ENCODE measurements around the gene POLR2L.
A peak's percentile ranks its signal among the peaks of the same experiment; 100 is the strongest.

Gene POLR2L

DNA sequence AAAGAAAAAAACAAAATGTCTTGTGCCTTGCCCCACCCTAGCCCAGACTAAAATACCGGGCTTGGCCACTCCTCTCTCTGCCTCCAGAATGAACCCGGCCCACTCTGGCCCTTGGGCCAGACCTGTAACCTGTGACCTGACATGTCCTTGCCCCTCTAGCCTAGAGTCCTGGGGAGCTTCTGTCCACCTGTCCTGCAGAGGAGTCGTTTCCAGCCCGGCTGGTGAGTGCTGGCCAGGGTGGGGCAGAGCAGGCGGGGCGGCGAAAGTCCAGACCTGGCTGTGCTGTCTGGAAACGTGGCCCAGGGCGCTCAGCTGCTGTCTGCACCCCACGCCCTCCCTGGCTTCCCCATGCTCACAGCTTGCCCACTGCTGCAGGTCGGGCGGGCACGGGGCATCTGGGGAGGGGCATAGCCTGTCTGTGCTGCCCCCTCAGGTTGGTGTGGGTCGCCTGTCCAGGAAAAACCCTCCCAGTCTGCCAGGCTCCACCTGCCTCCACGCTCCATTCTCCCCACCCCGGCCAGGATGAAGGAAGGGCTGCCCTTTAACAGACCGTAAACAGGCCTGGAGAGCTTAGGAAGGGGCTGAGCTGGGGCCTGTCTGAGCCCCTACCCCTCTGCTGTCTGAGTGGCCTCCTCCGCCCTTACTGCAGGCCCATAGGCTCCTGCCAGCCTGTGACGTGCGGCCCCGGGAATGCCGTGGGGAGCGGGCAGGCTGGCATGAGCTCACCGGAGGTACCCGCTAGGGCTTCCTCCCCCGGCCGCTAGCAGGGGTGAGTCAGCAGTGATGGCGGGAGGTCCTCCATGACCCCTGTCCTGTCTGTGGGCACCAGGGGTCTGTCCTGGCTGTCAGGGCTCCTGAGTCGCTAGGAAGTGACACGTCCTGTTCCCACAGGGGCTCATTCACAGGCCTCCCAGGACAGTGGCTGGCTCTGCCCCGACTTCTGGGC lies 7.7 kb downstream of the POLR2L start:
- Histone ChIP-seq H3K27ac (ENCODE audit: low read depth, low read length) (no peak overlapping the region), H3K4me3 (ENCODE audit: low read length) (no peak overlapping the region), H3K4me1 (ENCODE audit: control insufficient read depth, low read length) (peaks cover 27% of the 10 kb centered on the region), H3K27me3 (ENCODE audit: control insufficient read depth, low read length) (peaks cover 52% of the 10 kb centered on the region), H3K4me2 (ENCODE audit: low read length) (no peak overlapping the region), H3K9me2 (replicated peaks; ENCODE audit: control insufficient read depth, low read length) (no peaks in the 10 kb centered on the region), H4K20me1 (ENCODE audit: control insufficient read depth, insufficient read depth, low read depth, low read length) (no peaks in the 10 kb centered on the region), H3K9me3 (ENCODE audit: control insufficient read depth, insufficient read depth, low read length) (no peaks in the 10 kb centered on the region), H3F3A (ENCODE audit: control insufficient read depth, insufficient read depth) (no peaks in the 10 kb centered on the region; the same call in 1 of the 2 replicates), H3K36me3 (ENCODE audit: control insufficient read depth, low read length) (peaks cover 21% of the 10 kb centered on the region), H3K79me2 (ENCODE audit: control insufficient read depth, low read length) (no peaks in the 10 kb centered on the region)
- TF ChIP-seq, protein P1, sequence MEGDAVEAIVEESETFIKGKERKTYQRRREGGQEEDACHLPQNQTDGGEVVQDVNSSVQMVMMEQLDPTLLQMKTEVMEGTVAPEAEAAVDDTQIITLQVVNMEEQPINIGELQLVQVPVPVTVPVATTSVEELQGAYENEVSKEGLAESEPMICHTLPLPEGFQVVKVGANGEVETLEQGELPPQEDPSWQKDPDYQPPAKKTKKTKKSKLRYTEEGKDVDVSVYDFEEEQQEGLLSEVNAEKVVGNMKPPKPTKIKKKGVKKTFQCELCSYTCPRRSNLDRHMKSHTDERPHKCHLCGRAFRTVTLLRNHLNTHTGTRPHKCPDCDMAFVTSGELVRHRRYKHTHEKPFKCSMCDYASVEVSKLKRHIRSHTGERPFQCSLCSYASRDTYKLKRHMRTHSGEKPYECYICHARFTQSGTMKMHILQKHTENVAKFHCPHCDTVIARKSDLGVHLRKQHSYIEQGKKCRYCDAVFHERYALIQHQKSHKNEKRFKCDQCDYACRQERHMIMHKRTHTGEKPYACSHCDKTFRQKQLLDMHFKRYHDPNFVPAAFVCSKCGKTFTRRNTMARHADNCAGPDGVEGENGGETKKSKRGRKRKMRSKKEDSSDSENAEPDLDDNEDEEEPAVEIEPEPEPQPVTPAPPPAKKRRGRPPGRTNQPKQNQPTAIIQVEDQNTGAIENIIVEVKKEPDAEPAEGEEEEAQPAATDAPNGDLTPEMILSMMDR (IDR thresholded peaks at IDR 0.05; ENCODE audit: low read depth, low read length, poor library complexity, severe bottlenecking) = no peak
- no peak for TF ChIP-seq EZH2phosphoT487 (IDR thresholded peaks at IDR 0.05; ENCODE audit: borderline replicate concordance, low read length)

GRCh38 chr11:833849-834311 lies 8.4 kb downstream of the POLR2L start:
- no peak for TF ChIP-seq EZH2phosphoT487 (IDR thresholded peaks at IDR 0.05; ENCODE audit: borderline replicate concordance, low read length)
- TF ChIP-seq, protein P1 (IDR thresholded peaks at IDR 0.05; ENCODE audit: low read depth, low read length, poor library complexity, severe bottlenecking) = no peak
- peaks cover 59% of the 10 kb centered on the region for H3K27me3 ChIP-seq (ENCODE audit: control insufficient read depth, low read length)
- H4K20me1 ChIP-seq (ENCODE audit: control insufficient read depth, insufficient read depth, low read depth, low read length) = no peaks in the 10 kb centered on the region
- H3K4me2 ChIP-seq (ENCODE audit: low read length) = no peak overlapping the region
- H3K79me2 ChIP-seq (ENCODE audit: control insufficient read depth, low read length) = no peaks in the 10 kb centered on the region
- H3K27ac ChIP-seq (ENCODE audit: low read depth, low read length) = no peak overlapping the region
- H3K9me3 ChIP-seq (ENCODE audit: control insufficient read depth, insufficient read depth, low read length) = no peaks in the 10 kb centered on the region
- no peak overlapping the region for H3K4me3 ChIP-seq (ENCODE audit: low read length)
- peaks cover 13% of the 10 kb centered on the region for H3K36me3 ChIP-seq (ENCODE audit: control insufficient read depth, low read length)
- H3F3A ChIP-seq (ENCODE audit: control insufficient read depth, insufficient read depth) = no peaks in the 10 kb centered on the region; the same call in 1 of the 2 replicates
- no peaks in the 10 kb centered on the region for H3K9me2 ChIP-seq (replicated peaks; ENCODE audit: control insufficient read depth, low read length)
- peaks cover 34% of the 10 kb centered on the region for H3K4me1 ChIP-seq (ENCODE audit: control insufficient read depth, low read length)

GRCh38 chr11:833114-833791 lies 9.1 kb downstream of the POLR2L start:
- Histone ChIP-seq H3K4me3 (ENCODE audit: low read length) (peak overlapping the region; percentile 44), H3K27me3 (ENCODE audit: control insufficient read depth, low read length) (peaks cover 66% of the 10 kb centered on the region), H4K20me1 (ENCODE audit: control insufficient read depth, insufficient read depth, low read depth, low read length) (no peaks in the 10 kb centered on the region), H3K4me2 (ENCODE audit: low read length) (peak overlapping the region; percentile 46), H3K9me3 (ENCODE audit: control insufficient read depth, insufficient read depth, low read length) (no peaks in the 10 kb centered on the region), H3K36me3 (ENCODE audit: control insufficient read depth, low read length) (peaks cover 7% of the 10 kb centered on the region), H3K27ac (ENCODE audit: low read depth, low read length) (no peak overlapping the region), H3K79me2 (ENCODE audit: control insufficient read depth, low read length) (no peaks in the 10 kb centered on the region), H3K9me2 (replicated peaks; ENCODE audit: control insufficient read depth, low read length) (no peaks in the 10 kb centered on the region), H3F3A (ENCODE audit: control insufficient read depth, insufficient read depth) (no peaks in the 10 kb centered on the region; the same call in 1 of the 2 replicates), H3K4me1 (ENCODE audit: control insufficient read depth, low read length) (peaks cover 40% of the 10 kb centered on the region)
- TF ChIP-seq, protein P1 (IDR thresholded peaks at IDR 0.05; ENCODE audit: low read depth, low read length, poor library complexity, severe bottlenecking) = no peak
- no peak for TF ChIP-seq EZH2phosphoT487 (IDR thresholded peaks at IDR 0.05; ENCODE audit: borderline replicate concordance, low read length)

All from DOHH2 (cell line).